HEK293 (cell line): ENCODE data around the gene RARS1.

Source experiments
- CTCF ChIA-PET: fragments of 350-600 bp; formaldehyde crosslinking; extraction: SDS; loops from one replicate; lab custom pipeline; 2021; ENCODE audit warnings: antibody characterized with exemption; lab: Yijun Ruan, JAX
- POLR2A ChIA-PET: fragments of 300-600 bp; formaldehyde crosslinking; extraction: SDS; loops from one replicate; lab custom pipeline; 2020; ENCODE audit warnings: antibody characterized with exemption, inconsistent platforms; lab: Yijun Ruan, JAX
- H3K27ac ChIP-seq: fragments of 200-500 bp; sonication (Bioruptor generic); 2 replicates; pipeline ENCODE4 v1.5.1; 2014; ENCODE audit warnings: low read depth, low read length, control low read depth, inconsistent platforms; ENCODE audit errors: extremely low read depth
- H3K36me3 ChIP-seq, 2 experiments: fragments of 200-500 bp in 1 of 2; sonication (Bioruptor generic) in 1 of 2; 1 replicate in 1 of 2; 2 replicates in 1 of 2; pipeline ENCODE4 v1.5.1; 2014 to 2017; ENCODE audit warnings: inconsistent platforms in 2 of 2, low read length in 2 of 2; ENCODE audit not compliant: control insufficient read depth in 2 of 2, insufficient read depth in 1 of 2
- H3K4me1 ChIP-seq: fragments of 200-500 bp; sonication (Bioruptor generic); 2 replicates; pipeline ENCODE4 v1.5.1; 2014; ENCODE audit warnings: mild to moderate bottlenecking, low read length, inconsistent platforms; ENCODE audit not compliant: control insufficient read depth, insufficient read depth
- H3K4me3 ChIP-seq: 2 replicates; pipeline ENCODE4 v1.5.1; 2011; ENCODE audit warnings: low read depth, mild to moderate bottlenecking, control low read depth, low read length, moderate library complexity
- H3K9me3 ChIP-seq: fragments of 200-500 bp; sonication (Bioruptor generic); 2 replicates; pipeline ENCODE4 v1.5.1; 2014; ENCODE audit warnings: low read depth, low read length, inconsistent platforms; ENCODE audit not compliant: control insufficient read depth, insufficient read depth
- GLIS2 ChIP-seq: fragments of 450-650 bp; formaldehyde crosslinking; IDR thresholded peaks from 2 replicates; pipeline ENCODE4 v1.5.1; 2016; ENCODE audit warnings: missing biosample characterization, missing genetic modification characterization
- HOXA7 ChIP-seq: sonication (generic); formaldehyde crosslinking; IDR thresholded peaks from 2 replicates; pipeline ENCODE4 v1.8.1; 2022; ENCODE audit warnings: missing genetic modification reagents, borderline replicate concordance
- OSR2 ChIP-seq: fragments of 450-650 bp; formaldehyde crosslinking; IDR thresholded peaks from 2 replicates; pipeline ENCODE4 v1.5.1; 2016; ENCODE audit warnings: missing biosample characterization, missing genetic modification characterization
- PBX3 ChIP-seq: sonication (generic); formaldehyde crosslinking; IDR thresholded peaks from 2 replicates; pipeline ENCODE4 v1.8.1; 2022; ENCODE audit warnings: mild to moderate bottlenecking, moderate library complexity, missing genetic modification reagents
- PRDM10 ChIP-seq: fragments of 450-650 bp; formaldehyde crosslinking; IDR thresholded peaks from 2 replicates; pipeline ENCODE4 v1.5.1; 2016; ENCODE audit warnings: missing biosample characterization, missing genetic modification characterization
- PRDM4 ChIP-seq: fragments of 450-650 bp; formaldehyde crosslinking; IDR thresholded peaks from 2 replicates; pipeline ENCODE4 v1.5.1; 2017; ENCODE audit warnings: missing biosample characterization, missing genetic modification characterization
- TSHZ1 ChIP-seq: fragments of 450-650 bp; formaldehyde crosslinking; IDR thresholded peaks from 2 replicates; pipeline ENCODE4 v1.5.1; 2016; ENCODE audit warnings: missing biosample characterization, missing genetic modification characterization, borderline replicate concordance
- ZBTB21 ChIP-seq: fragments of 450-650 bp; formaldehyde crosslinking; IDR thresholded peaks from 2 replicates; pipeline ENCODE4 v1.5.1; 2017; ENCODE audit warnings: missing biosample characterization, missing genetic modification characterization
- ZNF133 ChIP-seq: fragments of 450-650 bp; formaldehyde crosslinking; IDR thresholded peaks from 2 replicates; pipeline ENCODE4 v1.5.1; 2016; ENCODE audit warnings: missing biosample characterization, missing genetic modification characterization
- ZNF211 ChIP-seq: fragments of 450-650 bp; formaldehyde crosslinking; IDR thresholded peaks from 2 replicates; pipeline ENCODE4 v1.5.1; 2016; ENCODE audit warnings: low read depth, missing biosample characterization, missing genetic modification characterization
- ZNF223 ChIP-seq: fragments of 450-650 bp; formaldehyde crosslinking; IDR thresholded peaks from 2 replicates; pipeline ENCODE4 v1.5.1; 2016; ENCODE audit warnings: missing biosample characterization, missing genetic modification characterization
- ZNF311 ChIP-seq: fragments of 450-650 bp; formaldehyde crosslinking; IDR thresholded peaks from 2 replicates; pipeline ENCODE4 v1.5.1; 2017; ENCODE audit warnings: missing biosample characterization, missing genetic modification characterization, borderline replicate concordance
- ZNF350 ChIP-seq: fragments of 450-650 bp; formaldehyde crosslinking; IDR thresholded peaks from 2 replicates; pipeline ENCODE4 v1.5.0; 2017; ENCODE audit warnings: missing biosample characterization, mild to moderate bottlenecking, missing genetic modification characterization
- ZNF37A ChIP-seq: fragments of 450-650 bp; IDR thresholded peaks from 2 replicates; pipeline ENCODE4 v1.5.1; 2018; ENCODE audit warnings: missing biosample characterization, missing genetic modification characterization
- ZNF510 ChIP-seq: fragments of 450-650 bp; formaldehyde crosslinking; IDR thresholded peaks from 2 replicates; pipeline ENCODE4 v1.5.1; 2018; ENCODE audit warnings: mild to moderate bottlenecking, missing genetic modification characterization, missing biosample characterization; ENCODE audit not compliant: insufficient replicate concordance
- ZNF521 ChIP-seq: fragments of 450-650 bp; formaldehyde crosslinking; IDR thresholded peaks from 2 replicates; pipeline ENCODE4 v1.5.1; 2017; ENCODE audit warnings: missing biosample characterization, mild to moderate bottlenecking, missing genetic modification characterization
- ZNF558 ChIP-seq: fragments of 450-650 bp; formaldehyde crosslinking; IDR thresholded peaks from 2 replicates; pipeline ENCODE4 v1.5.1; 2016; ENCODE audit warnings: missing biosample characterization, missing genetic modification characterization
- ZNF600 ChIP-seq: fragments of 450-650 bp; formaldehyde crosslinking; IDR thresholded peaks from 2 replicates; pipeline ENCODE4 v1.5.1; 2016; ENCODE audit warnings: missing biosample characterization, missing genetic modification characterization
- ZNF654 ChIP-seq: fragments of 450-650 bp; formaldehyde crosslinking; IDR thresholded peaks from 2 replicates; pipeline ENCODE4 v1.5.1; 2016; ENCODE audit warnings: low read depth, missing biosample characterization, missing genetic modification characterization
- ZNF658 ChIP-seq: fragments of 450-650 bp; formaldehyde crosslinking; IDR thresholded peaks from 2 replicates; pipeline ENCODE4; 2016; ENCODE audit warnings: missing biosample characterization, missing genetic modification characterization
- ZNF692 ChIP-seq: fragments of 450-650 bp; formaldehyde crosslinking; IDR thresholded peaks from 2 replicates; pipeline ENCODE4 v1.5.1; 2016; ENCODE audit warnings: missing biosample characterization, missing genetic modification characterization
- ZNF707 ChIP-seq: fragments of 450-650 bp; formaldehyde crosslinking; IDR thresholded peaks from 2 replicates; pipeline ENCODE4 v1.5.1; 2016; ENCODE audit warnings: missing biosample characterization, missing genetic modification characterization

RARS1 gene

GRCh38 chr5:168464641-168465040 lies 21.6 kb upstream of the RARS1 start:
- peaks cover 0 to 41% of the 10 kb centered on the region in 2 experiments; a peak in 2 of 3 replicates for H3K36me3 ChIP-seq
- ChIA-PET POLR2A (no interaction called here), CTCF (no interaction called here)
- H3K27ac ChIP-seq = no peak overlapping the region
- no peak overlapping the region for H3K4me3 ChIP-seq
- H3K4me1 ChIP-seq = no peaks in the 10 kb centered on the region
- no peaks in the 10 kb centered on the region for H3K9me3 ChIP-seq
- TF ChIP-seq ZNF692 = no peak
- TF ChIP-seq GLIS2 (tag by site-specific recombination) = no peak
- TF ChIP-seq ZNF521 (tag by site-specific recombination) = no peak
- TF ChIP-seq ZNF311 = no peak
- no peak for TF ChIP-seq ZNF37A
- TF ChIP-seq TSHZ1 = no peak
- TF ChIP-seq ZBTB21 (tag by site-specific recombination) = no peak
- TF ChIP-seq OSR2 (tag by site-specific recombination) = no peak
- TF ChIP-seq ZNF658 (tag by site-specific recombination) = no peak
- TF ChIP-seq ZNF707 (tag by site-specific recombination) = no peak
- no peak for TF ChIP-seq ZNF350 (tag by site-specific recombination)
- no peak for TF ChIP-seq ZNF211 (tag by site-specific recombination)
- no peak for TF ChIP-seq ZNF600
- TF ChIP-seq PRDM4 (tag by site-specific recombination) = no peak
- TF ChIP-seq HOXA7 (CRISPR knock-in tag) = no peak
- no peak for TF ChIP-seq ZNF558 (tag by site-specific recombination)

- Histone ChIP-seq H3K4me3 (no peak overlapping the region), H3K36me3 (peaks cover 0 to 36% of the 10 kb centered on the region in 2 experiments; a peak in 2 of 3 replicates), H3K4me1 (no peaks in the 10 kb centered on the region), H3K27ac (no peak overlapping the region), H3K9me3 (no peaks in the 10 kb centered on the region)
- CTCF ChIA-PET = interaction anchor here (0.7 kb wide), 1 partner anchor 199 kb away, joined by 3 read pairs; no protein-coding TSS in a partner anchor
- POLR2A ChIA-PET = no interaction called here
- TF ChIP-seq ZNF510 (tag by site-specific recombination) = no peak
- TF ChIP-seq PBX3 (CRISPR knock-in tag) = no peak
- TF ChIP-seq ZNF133 (tag by site-specific recombination) = no peak
- TF ChIP-seq ZNF654 (tag by site-specific recombination) = no peak
- no peak for TF ChIP-seq ZNF658 (tag by site-specific recombination)
- TF ChIP-seq PRDM10 (tag by site-specific recombination) = no peak
- no peak for TF ChIP-seq ZNF692
- no peak for TF ChIP-seq ZNF223 (tag by site-specific recombination)
Observed at GRCh38 chr5:168467755-168468330, 18.4 kb upstream of the RARS1 start.
